ENCODE results near the gene ST3GAL6.

ST3GAL6 gene

GRCh38 chr3:98755601-98756000 lies 7.5 kb upstream of the ST3GAL6 start:
- Histone ChIP-seq H3K4me3 (ENCODE audit: low read depth, low read length) (no peak overlapping the region), H3K4me1 (ENCODE audit: control insufficient read depth, insufficient read depth, low read length) (no peaks in the 10 kb centered on the region), H3K9me3 (ENCODE audit: control insufficient read depth, insufficient read depth, low read depth, low read length) (no peaks in the 10 kb centered on the region), H3K27ac (ENCODE audit: extremely low read depth, low read depth, low read length) (no peak overlapping the region), H3K36me3 (ENCODE audit: control insufficient read depth in 2 of 2, insufficient read depth in 1 of 2, low read length in 2 of 2) (peaks cover 0 to 4% of the 10 kb centered on the region in 2 experiments; a peak in 1 of 3 replicates)
- TF ChIP-seq ZNF335 (tag by site-specific recombination; conservative IDR thresholded peaks at IDR 0.05) (no peak), ZNF660 (tag by site-specific recombination; IDR thresholded peaks at IDR 0.05) (no peak), ZNF223 (tag by site-specific recombination; IDR thresholded peaks at IDR 0.05) (no peak), ZNF354C (tag by site-specific recombination; IDR thresholded peaks at IDR 0.05; ENCODE audit: borderline replicate concordance, low read depth) (no peak), ZNF777 (tag by site-specific recombination; IDR thresholded peaks at IDR 0.05; ENCODE audit: borderline replicate concordance) (no peak), ZSCAN18 (tag by site-specific recombination; IDR thresholded peaks at IDR 0.05) (no peak), ZNF394 (tag by site-specific recombination; IDR thresholded peaks at IDR 0.05; ENCODE audit: borderline replicate concordance) (no peak), ZNF555 (tag by site-specific recombination; conservative IDR thresholded peaks at IDR 0.05) (no peak)
- ChIA-PET POLR2A (no interaction called here), CTCF (interaction anchor here (1.0 kb wide), 1 partner anchor 154 kb away, joined by 3 read pairs; no protein-coding TSS in a partner anchor)

- TF ChIP-seq ZNF341 (tag by site-specific recombination; IDR thresholded peaks at IDR 0.05; ENCODE audit: low read depth): no peak
- H3K36me3 ChIP-seq (ENCODE audit: control insufficient read depth in 2 of 2, insufficient read depth in 1 of 2, low read length in 2 of 2): peaks cover 0 to 4% of the 10 kb centered on the region in 2 experiments; a peak in 1 of 3 replicates
- H3K4me3 ChIP-seq (ENCODE audit: low read depth, low read length): no peak overlapping the region
- ChIA-PET CTCF (no interaction called here), POLR2A (no interaction called here)
- no peaks in the 10 kb centered on the region for H3K9me3 ChIP-seq (ENCODE audit: control insufficient read depth, insufficient read depth, low read depth, low read length)
- H3K27ac ChIP-seq (ENCODE audit: extremely low read depth, low read depth, low read length): no peak overlapping the region
- no peaks in the 10 kb centered on the region for H3K4me1 ChIP-seq (ENCODE audit: control insufficient read depth, insufficient read depth, low read length)
Observed at GRCh38 chr3:98759629-98760028, 3.5 kb upstream of the ST3GAL6 start.

DNA sequence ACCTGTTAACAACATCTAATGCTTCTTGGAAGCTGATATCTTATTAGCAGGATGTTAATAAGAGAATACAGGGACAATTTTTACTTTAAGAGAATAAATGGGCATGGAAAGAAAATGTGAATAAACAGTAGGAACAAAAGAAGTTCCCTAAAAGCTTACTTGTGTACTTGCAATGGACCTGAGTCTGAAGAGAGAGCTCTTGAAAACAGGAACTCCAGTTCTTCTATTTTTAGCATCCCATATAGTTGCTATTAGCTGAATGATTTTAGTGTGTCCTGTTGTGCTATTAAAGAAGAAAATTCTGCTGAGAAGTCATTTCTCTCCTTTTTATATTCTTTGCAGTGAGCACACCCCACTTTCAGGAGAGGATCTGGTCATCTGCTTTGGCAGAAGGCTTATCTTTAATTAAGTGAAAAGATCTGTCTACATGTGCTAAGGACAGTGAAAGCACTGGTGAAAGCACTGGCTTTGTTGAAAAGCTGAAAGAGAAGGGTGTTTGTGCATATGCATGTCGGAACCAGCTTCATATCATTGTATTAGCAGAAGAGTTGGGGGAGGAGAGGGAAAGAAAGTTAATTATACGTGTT lies 1.4 kb upstream of the ST3GAL6 start:
- Histone ChIP-seq H3K9me3 (ENCODE audit: control insufficient read depth, insufficient read depth, low read depth, low read length) (no peaks in the 10 kb centered on the region), H3K27ac (ENCODE audit: extremely low read depth, low read depth, low read length) (no peak overlapping the region), H3K4me1 (ENCODE audit: control insufficient read depth, insufficient read depth, low read length) (no peaks in the 10 kb centered on the region), H3K36me3 (ENCODE audit: control insufficient read depth in 2 of 2, insufficient read depth in 1 of 2, low read length in 2 of 2) (peaks cover 0 to 4% of the 10 kb centered on the region in 2 experiments; a peak in 1 of 3 replicates), H3K4me3 (ENCODE audit: low read depth, low read length) (no peak overlapping the region)
- CTCF ChIA-PET: no interaction called here
- POLR2A ChIA-PET: no interaction called here
- no peak for TF ChIP-seq ZNF175 (tag by site-specific recombination; IDR thresholded peaks at IDR 0.05)
- TF ChIP-seq ZNF664 (tag by site-specific recombination; IDR thresholded peaks at IDR 0.05): no peak
- TF ChIP-seq, protein P1, sequence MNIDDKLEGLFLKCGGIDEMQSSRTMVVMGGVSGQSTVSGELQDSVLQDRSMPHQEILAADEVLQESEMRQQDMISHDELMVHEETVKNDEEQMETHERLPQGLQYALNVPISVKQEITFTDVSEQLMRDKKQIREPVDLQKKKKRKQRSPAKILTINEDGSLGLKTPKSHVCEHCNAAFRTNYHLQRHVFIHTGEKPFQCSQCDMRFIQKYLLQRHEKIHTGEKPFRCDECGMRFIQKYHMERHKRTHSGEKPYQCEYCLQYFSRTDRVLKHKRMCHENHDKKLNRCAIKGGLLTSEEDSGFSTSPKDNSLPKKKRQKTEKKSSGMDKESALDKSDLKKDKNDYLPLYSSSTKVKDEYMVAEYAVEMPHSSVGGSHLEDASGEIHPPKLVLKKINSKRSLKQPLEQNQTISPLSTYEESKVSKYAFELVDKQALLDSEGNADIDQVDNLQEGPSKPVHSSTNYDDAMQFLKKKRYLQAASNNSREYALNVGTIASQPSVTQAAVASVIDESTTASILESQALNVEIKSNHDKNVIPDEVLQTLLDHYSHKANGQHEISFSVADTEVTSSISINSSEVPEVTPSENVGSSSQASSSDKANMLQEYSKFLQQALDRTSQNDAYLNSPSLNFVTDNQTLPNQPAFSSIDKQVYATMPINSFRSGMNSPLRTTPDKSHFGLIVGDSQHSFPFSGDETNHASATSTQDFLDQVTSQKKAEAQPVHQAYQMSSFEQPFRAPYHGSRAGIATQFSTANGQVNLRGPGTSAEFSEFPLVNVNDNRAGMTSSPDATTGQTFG (tag by site-specific recombination; IDR thresholded peaks at IDR 0.05; ENCODE audit: borderline replicate concordance): no peak
- TF ChIP-seq GLIS2 (tag by site-specific recombination; IDR thresholded peaks at IDR 0.05): no peak
- TF ChIP-seq OSR2 (tag by site-specific recombination; IDR thresholded peaks at IDR 0.05): no peak
- no peak for TF ChIP-seq ZNF585B (tag by site-specific recombination; IDR thresholded peaks at IDR 0.05)
- TF ChIP-seq, protein P2, sequence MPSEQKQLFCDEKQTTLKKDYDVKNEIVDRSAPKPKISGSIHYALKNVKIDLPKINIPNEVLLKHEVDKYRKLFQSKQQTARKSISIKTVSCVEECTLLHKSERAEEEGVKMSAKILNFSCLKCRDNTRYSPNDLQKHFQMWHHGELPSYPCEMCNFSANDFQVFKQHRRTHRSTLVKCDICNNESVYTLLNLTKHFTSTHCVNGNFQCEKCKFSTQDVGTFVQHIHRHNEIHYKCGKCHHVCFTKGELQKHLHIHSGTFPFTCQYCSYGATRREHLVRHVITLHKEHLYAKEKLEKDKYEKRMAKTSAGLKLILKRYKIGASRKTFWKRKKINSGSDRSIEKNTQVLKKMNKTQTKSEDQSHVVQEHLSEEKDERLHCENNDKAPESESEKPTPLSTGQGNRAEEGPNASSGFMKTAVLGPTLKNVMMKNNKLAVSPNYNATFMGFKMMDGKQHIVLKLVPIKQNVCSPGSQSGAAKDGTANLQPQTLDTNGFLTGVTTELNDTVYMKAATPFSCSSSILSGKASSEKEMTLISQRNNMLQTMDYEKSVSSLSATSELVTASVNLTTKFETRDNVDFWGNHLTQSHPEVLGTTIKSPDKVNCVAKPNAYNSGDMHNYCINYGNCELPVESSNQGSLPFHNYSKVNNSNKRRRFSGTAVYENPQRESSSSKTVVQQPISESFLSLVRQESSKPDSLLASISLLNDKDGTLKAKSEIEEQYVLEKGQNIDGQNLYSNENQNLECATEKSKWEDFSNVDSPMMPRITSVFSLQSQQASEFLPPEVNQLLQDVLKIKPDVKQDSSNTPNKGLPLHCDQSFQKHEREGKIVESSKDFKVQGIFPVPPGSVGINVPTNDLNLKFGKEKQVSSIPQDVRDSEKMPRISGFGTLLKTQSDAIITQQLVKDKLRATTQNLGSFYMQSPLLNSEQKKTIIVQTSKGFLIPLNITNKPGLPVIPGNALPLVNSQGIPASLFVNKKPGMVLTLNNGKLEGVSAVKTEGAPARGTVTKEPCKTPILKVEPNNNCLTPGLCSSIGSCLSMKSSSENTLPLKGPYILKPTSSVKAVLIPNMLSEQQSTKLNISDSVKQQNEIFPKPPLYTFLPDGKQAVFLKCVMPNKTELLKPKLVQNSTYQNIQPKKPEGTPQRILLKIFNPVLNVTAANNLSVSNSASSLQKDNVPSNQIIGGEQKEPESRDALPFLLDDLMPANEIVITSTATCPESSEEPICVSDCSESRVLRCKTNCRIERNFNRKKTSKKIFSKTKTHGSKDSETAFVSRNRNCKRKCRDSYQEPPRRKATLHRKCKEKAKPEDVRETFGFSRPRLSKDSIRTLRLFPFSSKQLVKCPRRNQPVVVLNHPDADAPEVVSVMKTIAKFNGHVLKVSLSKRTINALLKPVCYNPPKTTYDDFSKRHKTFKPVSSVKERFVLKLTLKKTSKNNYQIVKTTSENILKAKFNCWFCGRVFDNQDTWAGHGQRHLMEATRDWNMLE (tag by site-specific recombination; conservative IDR thresholded peaks at IDR 0.05; ENCODE audit: low read depth): no peak
- TF ChIP-seq ZNF335 (tag by site-specific recombination; conservative IDR thresholded peaks at IDR 0.05): no peak
- no peak for TF ChIP-seq HOXA7 (CRISPR knock-in tag; IDR thresholded peaks at IDR 0.05; ENCODE audit: borderline replicate concordance)
- TF ChIP-seq ZNF223 (tag by site-specific recombination; IDR thresholded peaks at IDR 0.05): no peak
- no peak for TF ChIP-seq ZBTB17 (tag by site-specific recombination; IDR thresholded peaks at IDR 0.05)
- no peak for TF ChIP-seq PRDM4 (tag by site-specific recombination; IDR thresholded peaks at IDR 0.05)
- TF ChIP-seq BCL11A (tag by site-specific recombination; IDR thresholded peaks at IDR 0.05; ENCODE audit: low read depth): no peak

Measured in HEK293 (cell line).